GM21360 (cell line): ENCODE data around the gene CACTIN.
"Not testable (repeated sequence)": the region's sequence is repeated elsewhere in the genome, so short reads cannot be mapped to it uniquely, and the experiment has no call there.

Experiments used
- ATAC-seq: cut with Tn5 transposase; IDR thresholded peaks from one replicate; pipeline ENCODE4 v1.9.1; 2021; ENCODE audit warnings: mild to moderate bottlenecking, moderate library complexity; ENCODE audit not compliant: unreplicated experiment

CACTIN gene

DNA sequence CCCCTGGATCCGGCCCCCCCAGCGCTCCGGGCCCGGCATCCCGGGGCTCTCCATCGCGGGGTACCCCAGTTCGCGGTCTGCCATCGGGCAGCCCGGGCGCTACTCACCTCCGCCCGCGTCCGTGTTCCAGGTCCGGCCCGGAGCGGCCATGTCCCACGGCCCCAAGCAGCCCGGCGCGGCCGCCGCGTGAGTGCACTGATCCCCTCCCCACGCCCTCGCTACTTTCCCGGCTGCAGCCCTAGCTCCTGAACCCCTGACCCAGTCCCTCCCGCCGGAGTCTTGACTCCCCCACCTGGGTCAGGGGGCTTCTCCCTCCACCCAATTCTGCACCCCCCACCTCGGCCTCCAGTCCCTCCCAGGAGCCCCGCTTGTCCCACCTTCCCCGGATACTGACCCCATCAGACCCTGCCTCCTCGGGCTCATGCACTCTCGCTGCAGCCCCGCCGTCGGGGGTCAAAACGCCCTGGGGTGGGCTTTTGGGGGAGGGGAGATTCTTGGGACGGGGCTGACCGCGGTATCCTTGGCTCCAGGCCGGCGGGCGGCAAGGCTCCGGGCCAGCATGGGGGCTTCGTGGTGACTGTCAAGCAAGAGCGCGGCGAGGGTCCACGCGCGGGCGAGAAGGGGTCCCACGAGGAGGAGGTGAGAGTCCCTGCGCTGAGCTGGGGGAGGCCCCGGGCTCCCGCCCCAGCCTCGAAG is 53.3 kb downstream of the CACTIN start:
- peak; percentile 3 for ATAC-seq

GRCh38 chr19:3572855-3573161 is 53.8 kb downstream of the CACTIN start, which contains the start of gene HMG20B:
HMG20B (plus strand) TSS chr19:3572944; CDS start chr19:3573310, 366 bp downstream.
- ATAC-seq, result peak; percentile 3

- ATAC-seq, result peak; percentile 77
These were observed 54.3 kb downstream of the CACTIN start for GRCh38 chr19:3572132-3572854.

DNA sequence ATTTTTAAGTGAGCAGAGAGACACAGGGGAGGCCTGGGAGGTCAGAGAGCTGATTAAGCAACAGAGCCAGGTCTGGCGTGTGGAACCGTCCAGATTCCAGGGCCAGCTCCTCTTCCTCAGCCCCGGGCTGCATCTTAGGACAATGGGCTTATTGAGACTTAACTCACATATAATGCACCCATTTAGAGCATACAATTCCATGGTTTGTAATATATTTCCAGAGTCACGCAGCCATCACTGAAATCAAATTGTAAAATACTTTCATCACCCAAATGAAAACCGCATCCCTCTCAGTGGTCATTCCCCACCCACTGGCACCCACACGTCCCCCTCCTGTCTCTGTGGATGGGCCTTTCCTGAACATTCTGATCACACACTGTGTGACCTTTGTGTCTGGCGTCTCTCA is 56.0 kb downstream of the CACTIN start:
- no peak for ATAC-seq

- ATAC-seq, result not testable (repeated sequence)
These were observed 56.5 kb downstream of the CACTIN start for GRCh38 chr19:3570042-3570441.

DNA sequence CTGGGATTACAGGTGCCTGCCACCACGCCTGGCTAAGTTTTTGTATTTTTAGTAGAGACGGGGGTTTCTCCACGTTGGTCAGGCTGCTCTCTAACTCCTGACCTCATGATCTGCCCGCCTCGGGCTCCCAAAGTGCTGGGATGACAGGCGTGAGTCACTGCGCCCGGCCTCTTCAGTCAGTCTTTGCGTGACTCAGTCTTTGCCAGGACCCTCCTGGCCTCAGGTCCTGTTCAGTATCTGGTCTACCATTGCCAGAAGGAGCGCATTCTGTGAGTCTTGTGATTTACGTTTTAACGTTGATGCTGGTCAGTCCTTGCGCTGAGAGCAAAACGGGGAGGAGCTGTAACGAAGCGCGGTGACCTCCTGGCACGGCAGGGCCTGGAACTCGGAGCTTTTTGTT is 61.5 kb downstream of the CACTIN start:
- ATAC-seq, result no peak

- ATAC-seq, result no peak
These were observed 62.7 kb downstream of the CACTIN start for GRCh38 chr19:3563709-3564524.
